HEK293 (cell line): Measurements from ENCODE around the gene GPR152.

Experiments used
- CTCF ChIA-PET: fragments of 350-600 bp; formaldehyde crosslinking; extraction: SDS; loops from one replicate; lab custom pipeline; 2021; ENCODE audit warnings: antibody characterized with exemption; lab: Yijun Ruan, JAX
- POLR2A ChIA-PET: fragments of 300-600 bp; formaldehyde crosslinking; extraction: SDS; loops from one replicate; lab custom pipeline; 2020; ENCODE audit warnings: antibody characterized with exemption, inconsistent platforms; lab: Yijun Ruan, JAX
- H3K27ac ChIP-seq: fragments of 200-500 bp; sonication (Bioruptor generic); 2 replicates; pipeline ENCODE4 v1.5.1; 2014; ENCODE audit warnings: low read depth, low read length, control low read depth, inconsistent platforms; ENCODE audit errors: extremely low read depth
- H3K36me3 ChIP-seq, 2 experiments: fragments of 200-500 bp in 1 of 2; sonication (Bioruptor generic) in 1 of 2; 1 replicate in 1 of 2; 2 replicates in 1 of 2; pipeline ENCODE4 v1.5.1; 2014 to 2017; ENCODE audit warnings: inconsistent platforms in 2 of 2, low read length in 2 of 2; ENCODE audit not compliant: control insufficient read depth in 2 of 2, insufficient read depth in 1 of 2
- H3K4me1 ChIP-seq: fragments of 200-500 bp; sonication (Bioruptor generic); 2 replicates; pipeline ENCODE4 v1.5.1; 2014; ENCODE audit warnings: mild to moderate bottlenecking, low read length, inconsistent platforms; ENCODE audit not compliant: control insufficient read depth, insufficient read depth
- H3K4me3 ChIP-seq: 2 replicates; pipeline ENCODE4 v1.5.1; 2011; ENCODE audit warnings: low read depth, mild to moderate bottlenecking, control low read depth, low read length, moderate library complexity
- H3K9me3 ChIP-seq: fragments of 200-500 bp; sonication (Bioruptor generic); 2 replicates; pipeline ENCODE4 v1.5.1; 2014; ENCODE audit warnings: low read depth, low read length, inconsistent platforms; ENCODE audit not compliant: control insufficient read depth, insufficient read depth
- BCL11A ChIP-seq: fragments of 450-650 bp; formaldehyde crosslinking; IDR thresholded peaks from 2 replicates; pipeline ENCODE4 v1.5.1; 2016; ENCODE audit warnings: low read depth, missing biosample characterization, missing genetic modification characterization
- OVOL3 ChIP-seq: fragments of 450-650 bp; formaldehyde crosslinking; IDR thresholded peaks from 2 replicates; pipeline ENCODE4 v1.5.1; 2016; ENCODE audit warnings: missing biosample characterization, missing genetic modification characterization
- SCRT2 ChIP-seq: fragments of 450-650 bp; formaldehyde crosslinking; IDR thresholded peaks from 2 replicates; pipeline ENCODE4 v1.5.1; 2016; ENCODE audit warnings: missing biosample characterization, missing genetic modification characterization
- TCF7L2 ChIP-seq: IDR thresholded peaks from 2 replicates; pipeline ENCODE4 v1.6.1; 2011; ENCODE audit warnings: low read depth, mild to moderate bottlenecking, inconsistent platforms, low read length, moderate library complexity, borderline replicate concordance
- WT1 ChIP-seq: fragments of 450-650 bp; formaldehyde crosslinking; IDR thresholded peaks from 2 replicates; pipeline ENCODE4 v1.5.1; 2016; ENCODE audit warnings: missing biosample characterization, missing genetic modification characterization
- ZNF146 ChIP-seq: fragments of 450-650 bp; formaldehyde crosslinking; IDR thresholded peaks from 2 replicates; pipeline ENCODE4 v1.5.1; 2016; ENCODE audit warnings: missing biosample characterization, missing genetic modification characterization
- ZNF416 ChIP-seq: fragments of 450-650 bp; formaldehyde crosslinking; IDR thresholded peaks from 2 replicates; pipeline ENCODE4 v1.5.1; 2016; ENCODE audit warnings: missing biosample characterization, missing genetic modification characterization
- ZNF426 ChIP-seq: fragments of 450-650 bp; formaldehyde crosslinking; IDR thresholded peaks from 2 replicates; pipeline ENCODE4 v1.5.1; 2017; ENCODE audit warnings: missing biosample characterization, missing genetic modification characterization, mild to moderate bottlenecking, inconsistent platforms, moderate library complexity
- ZNF670 ChIP-seq: fragments of 450-650 bp; formaldehyde crosslinking; IDR thresholded peaks from 2 replicates; pipeline ENCODE4 v1.5.1; 2016; ENCODE audit warnings: missing biosample characterization, missing genetic modification characterization, low read depth
- ZNF776 ChIP-seq: fragments of 450-650 bp; formaldehyde crosslinking; IDR thresholded peaks from 2 replicates; pipeline ENCODE4 v1.5.0; 2017; ENCODE audit warnings: missing biosample characterization, missing genetic modification characterization, borderline replicate concordance
- ZNF777 ChIP-seq: fragments of 450-650 bp; formaldehyde crosslinking; IDR thresholded peaks from 2 replicates; pipeline ENCODE4 v1.5.1; 2017; ENCODE audit warnings: missing biosample characterization, missing genetic modification characterization, borderline replicate concordance
- TF ChIP-seq, protein P1 (sequence below): fragments of 450-650 bp; formaldehyde crosslinking; IDR thresholded peaks from 2 replicates; pipeline ENCODE4 v1.5.1; 2016; ENCODE audit warnings: missing biosample characterization, missing genetic modification characterization
- TF ChIP-seq, protein P2 (sequence below): fragments of 450-650 bp; formaldehyde crosslinking; IDR thresholded peaks from 2 replicates; pipeline ENCODE4 v1.5.1; 2017; ENCODE audit warnings: missing biosample characterization, missing genetic modification characterization
- TF ChIP-seq, protein P3 (sequence below): fragments of 450-650 bp; formaldehyde crosslinking; IDR thresholded peaks from 2 replicates; pipeline ENCODE4 v1.5.1; 2016; ENCODE audit warnings: missing biosample characterization, missing genetic modification characterization
- TF ChIP-seq, protein P4 (sequence below): fragments of 450-650 bp; formaldehyde crosslinking; IDR thresholded peaks from 2 replicates; pipeline ENCODE4 v1.5.1; 2016; ENCODE audit warnings: missing biosample characterization, missing genetic modification characterization

The GPR152 gene

DNA sequence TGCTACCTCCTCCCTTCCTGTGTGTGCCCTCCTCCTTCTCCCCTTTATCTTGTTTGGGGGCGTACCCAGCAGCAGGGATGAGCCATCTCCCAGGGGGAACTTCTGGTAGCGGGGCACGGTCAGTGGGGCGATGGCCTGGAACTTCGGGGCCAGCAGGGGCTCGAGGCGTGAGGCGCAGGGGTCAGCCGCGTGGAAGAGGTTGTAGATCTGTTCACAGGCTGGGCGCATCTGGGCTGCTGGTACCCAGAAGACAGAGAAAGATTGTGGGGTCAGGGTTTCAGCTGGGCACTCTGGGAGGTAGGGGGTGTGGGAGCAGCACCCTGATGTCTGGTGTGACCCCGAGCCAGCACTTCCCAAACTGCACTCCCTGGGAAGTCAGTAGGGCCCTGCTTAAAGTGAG is 43.6 kb upstream of the GPR152 start:
- CTCF ChIA-PET, result no interaction called here
- peaks cover 0 to 81% of the 10 kb centered on the region in 2 experiments; a peak in 1 of 3 replicates for H3K36me3 ChIP-seq
- H3K4me3 ChIP-seq, result no peak overlapping the region
- no peaks in the 10 kb centered on the region for H3K4me1 ChIP-seq
- H3K9me3 ChIP-seq, result no peaks in the 10 kb centered on the region
- H3K27ac ChIP-seq, result no peak overlapping the region
- POLR2A ChIA-PET, result no interaction called here
- TF ChIP-seq ZNF416 (tag by site-specific recombination) (no peak), ZNF146 (tag by site-specific recombination) (no peak), OVOL3 (tag by site-specific recombination) (no peak), TCF7L2 (no peak), ZNF777 (tag by site-specific recombination) (no peak), ZNF776 (no peak), ZNF670 (no peak), SCRT2 (tag by site-specific recombination) (no peak), ZNF426 (tag by site-specific recombination) (no peak), BCL11A (tag by site-specific recombination) (no peak)
- TF ChIP-seq, protein P1, sequence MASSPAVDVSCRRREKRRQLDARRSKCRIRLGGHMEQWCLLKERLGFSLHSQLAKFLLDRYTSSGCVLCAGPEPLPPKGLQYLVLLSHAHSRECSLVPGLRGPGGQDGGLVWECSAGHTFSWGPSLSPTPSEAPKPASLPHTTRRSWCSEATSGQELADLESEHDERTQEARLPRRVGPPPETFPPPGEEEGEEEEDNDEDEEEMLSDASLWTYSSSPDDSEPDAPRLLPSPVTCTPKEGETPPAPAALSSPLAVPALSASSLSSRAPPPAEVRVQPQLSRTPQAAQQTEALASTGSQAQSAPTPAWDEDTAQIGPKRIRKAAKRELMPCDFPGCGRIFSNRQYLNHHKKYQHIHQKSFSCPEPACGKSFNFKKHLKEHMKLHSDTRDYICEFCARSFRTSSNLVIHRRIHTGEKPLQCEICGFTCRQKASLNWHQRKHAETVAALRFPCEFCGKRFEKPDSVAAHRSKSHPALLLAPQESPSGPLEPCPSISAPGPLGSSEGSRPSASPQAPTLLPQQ (tag by site-specific recombination), result no peak
- TF ChIP-seq, protein P2, sequence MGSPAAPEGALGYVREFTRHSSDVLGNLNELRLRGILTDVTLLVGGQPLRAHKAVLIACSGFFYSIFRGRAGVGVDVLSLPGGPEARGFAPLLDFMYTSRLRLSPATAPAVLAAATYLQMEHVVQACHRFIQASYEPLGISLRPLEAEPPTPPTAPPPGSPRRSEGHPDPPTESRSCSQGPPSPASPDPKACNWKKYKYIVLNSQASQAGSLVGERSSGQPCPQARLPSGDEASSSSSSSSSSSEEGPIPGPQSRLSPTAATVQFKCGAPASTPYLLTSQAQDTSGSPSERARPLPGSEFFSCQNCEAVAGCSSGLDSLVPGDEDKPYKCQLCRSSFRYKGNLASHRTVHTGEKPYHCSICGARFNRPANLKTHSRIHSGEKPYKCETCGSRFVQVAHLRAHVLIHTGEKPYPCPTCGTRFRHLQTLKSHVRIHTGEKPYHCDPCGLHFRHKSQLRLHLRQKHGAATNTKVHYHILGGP (tag by site-specific recombination), result no peak

DNA sequence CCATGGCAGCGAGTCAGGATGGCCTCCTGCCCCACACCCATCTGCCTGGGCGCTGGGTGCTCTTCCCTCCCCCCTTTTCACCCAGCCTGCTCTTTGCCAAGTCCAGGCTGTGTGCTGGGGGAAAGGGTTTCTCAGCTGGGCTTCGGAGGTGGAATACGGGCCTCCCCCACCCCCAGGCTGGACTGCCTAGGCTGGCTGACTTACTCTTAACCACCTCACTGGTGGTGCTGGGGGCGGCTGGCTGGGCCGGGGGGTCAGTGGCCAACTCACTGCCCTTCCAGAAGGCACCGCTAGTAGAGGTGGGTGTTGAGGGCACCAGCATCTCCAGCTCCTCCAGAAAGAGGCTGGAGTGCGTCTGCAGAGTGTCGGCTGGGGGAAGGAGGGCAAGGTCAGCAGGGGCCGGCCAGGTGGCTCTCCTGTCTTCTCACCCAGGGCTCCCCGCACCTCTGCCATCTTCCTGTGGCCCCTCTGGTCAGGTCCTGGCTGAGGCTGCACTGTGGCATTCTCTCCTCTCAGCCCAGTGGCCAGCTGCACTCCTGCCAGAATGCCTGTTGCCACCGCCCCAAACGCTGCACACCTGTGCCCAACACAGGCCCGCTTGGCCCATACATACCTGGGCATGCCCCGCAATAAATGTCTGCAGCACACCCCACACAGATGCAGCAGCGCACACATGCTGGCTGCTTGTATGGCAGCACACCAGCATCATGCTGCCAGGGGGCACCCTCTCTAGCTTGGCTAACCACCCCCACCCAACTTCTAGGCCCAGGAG is 42.9 kb upstream of the GPR152 start:
- TF ChIP-seq WT1 (tag by site-specific recombination), result no peak
- Histone ChIP-seq H3K9me3 (no peaks in the 10 kb centered on the region), H3K4me1 (no peaks in the 10 kb centered on the region), H3K36me3 (peaks cover 0 to 81% of the 10 kb centered on the region in 2 experiments; a peak in 1 of 3 replicates), H3K4me3 (no peak overlapping the region), H3K27ac (no peak overlapping the region)
- ChIA-PET CTCF (no interaction called here), POLR2A (no interaction called here)

DNA sequence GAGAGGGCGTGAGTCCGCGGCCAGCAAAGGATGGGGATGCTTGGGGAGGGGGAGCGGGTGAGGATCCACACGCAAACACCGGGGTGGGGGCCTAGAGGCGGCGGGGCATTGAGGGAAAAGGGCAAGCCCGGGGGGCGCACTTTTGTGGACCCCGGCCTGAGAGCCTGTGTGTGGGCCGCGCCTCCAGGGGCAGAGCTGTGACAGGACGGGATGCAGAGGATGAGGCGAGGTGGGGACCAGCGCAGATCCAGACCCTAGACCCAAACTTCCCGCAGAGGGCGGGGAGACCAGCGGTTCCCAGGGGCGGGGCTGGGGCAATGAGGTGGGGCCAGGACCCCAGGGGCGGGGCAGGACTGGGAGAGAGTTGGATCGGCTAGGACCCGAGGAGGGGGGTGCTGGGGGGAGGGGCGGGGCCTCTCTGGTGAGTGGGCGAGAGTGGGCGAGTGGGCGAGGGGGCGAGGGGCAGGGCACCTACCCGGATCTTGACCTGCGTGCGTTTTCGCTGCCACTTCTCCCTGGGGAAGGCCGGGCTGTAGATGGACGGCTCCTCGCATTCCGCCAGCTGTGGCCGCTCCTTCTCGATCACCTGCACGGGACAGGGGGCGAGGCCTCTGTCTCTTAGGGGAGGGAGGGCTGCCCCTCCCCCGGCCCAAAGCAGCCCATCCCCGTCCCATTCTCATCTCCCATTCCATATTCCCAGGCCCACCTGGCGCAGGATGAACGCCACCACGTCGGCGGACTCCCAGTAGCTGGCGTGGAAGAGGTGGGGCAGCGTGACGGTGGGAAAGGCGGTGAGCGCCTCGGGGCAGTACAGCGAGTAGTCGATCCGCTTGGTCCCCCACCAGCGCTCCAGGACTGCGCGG is 42.1 kb upstream of the GPR152 start:
- no peak overlapping the region for H3K4me3 ChIP-seq
- H3K27ac ChIP-seq, result no peak overlapping the region
- ChIA-PET CTCF (interaction anchor here (0.8 kb wide), 1 partner anchor 8 kb away, joined by 3 read pairs; no protein-coding TSS in a partner anchor), POLR2A (interaction anchor here (0.5 kb wide), 1 partner anchor 17 kb away, joined by 6 read pairs; no protein-coding TSS in a partner anchor)
- TF ChIP-seq, protein P3, sequence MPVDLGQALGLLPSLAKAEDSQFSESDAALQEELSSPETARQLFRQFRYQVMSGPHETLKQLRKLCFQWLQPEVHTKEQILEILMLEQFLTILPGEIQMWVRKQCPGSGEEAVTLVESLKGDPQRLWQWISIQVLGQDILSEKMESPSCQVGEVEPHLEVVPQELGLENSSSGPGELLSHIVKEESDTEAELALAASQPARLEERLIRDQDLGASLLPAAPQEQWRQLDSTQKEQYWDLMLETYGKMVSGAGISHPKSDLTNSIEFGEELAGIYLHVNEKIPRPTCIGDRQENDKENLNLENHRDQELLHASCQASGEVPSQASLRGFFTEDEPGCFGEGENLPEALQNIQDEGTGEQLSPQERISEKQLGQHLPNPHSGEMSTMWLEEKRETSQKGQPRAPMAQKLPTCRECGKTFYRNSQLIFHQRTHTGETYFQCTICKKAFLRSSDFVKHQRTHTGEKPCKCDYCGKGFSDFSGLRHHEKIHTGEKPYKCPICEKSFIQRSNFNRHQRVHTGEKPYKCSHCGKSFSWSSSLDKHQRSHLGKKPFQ (tag by site-specific recombination), result no peak
- TF ChIP-seq, protein P4, sequence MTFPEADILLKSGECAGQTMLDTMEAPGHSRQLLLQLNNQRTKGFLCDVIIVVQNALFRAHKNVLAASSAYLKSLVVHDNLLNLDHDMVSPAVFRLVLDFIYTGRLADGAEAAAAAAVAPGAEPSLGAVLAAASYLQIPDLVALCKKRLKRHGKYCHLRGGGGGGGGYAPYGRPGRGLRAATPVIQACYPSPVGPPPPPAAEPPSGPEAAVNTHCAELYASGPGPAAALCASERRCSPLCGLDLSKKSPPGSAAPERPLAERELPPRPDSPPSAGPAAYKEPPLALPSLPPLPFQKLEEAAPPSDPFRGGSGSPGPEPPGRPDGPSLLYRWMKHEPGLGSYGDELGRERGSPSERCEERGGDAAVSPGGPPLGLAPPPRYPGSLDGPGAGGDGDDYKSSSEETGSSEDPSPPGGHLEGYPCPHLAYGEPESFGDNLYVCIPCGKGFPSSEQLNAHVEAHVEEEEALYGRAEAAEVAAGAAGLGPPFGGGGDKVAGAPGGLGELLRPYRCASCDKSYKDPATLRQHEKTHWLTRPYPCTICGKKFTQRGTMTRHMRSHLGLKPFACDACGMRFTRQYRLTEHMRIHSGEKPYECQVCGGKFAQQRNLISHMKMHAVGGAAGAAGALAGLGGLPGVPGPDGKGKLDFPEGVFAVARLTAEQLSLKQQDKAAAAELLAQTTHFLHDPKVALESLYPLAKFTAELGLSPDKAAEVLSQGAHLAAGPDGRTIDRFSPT, result 0 out of 2 replicates have a peak, but pooled peaks have one; percentile 17
- no peaks in the 10 kb centered on the region for H3K9me3 ChIP-seq
- H3K4me1 ChIP-seq, result no peaks in the 10 kb centered on the region
- peaks cover 0 to 81% of the 10 kb centered on the region in 2 experiments; a peak in 1 of 3 replicates for H3K36me3 ChIP-seq
